ENCODE measurements around the gene PRKAG2. TPM values are rescaled to one million over a fixed set of nuclear protein-coding genes. Genes with fewer than 3 reads are reported as not detected.

The PRKAG2 gene
- total RNA-seq, 1 experiment from 2014 or later, result 73.9 TPM

GRCh38 chr7:151837285-151838042 is 39.5 kb downstream of the PRKAG2 start:
- no peaks in the 10 kb centered on the region for H3K4me1 Mint-ChIP-seq (ENCODE audit: insufficient read depth, unreplicated experiment)
- ChIA-PET CTCF (interaction anchor here (0.7 to 2.2 kb wide), 3 partner anchors 43 to 96 kb away, joined by 3 to 12 read pairs (median 3); no protein-coding TSS in a partner anchor), POLR2A (no interaction called here)
- no peak for DNase-seq (ENCODE audit: unreplicated experiment)
- no peaks in the 10 kb centered on the region for H3K27me3 Mint-ChIP-seq (ENCODE audit: insufficient read depth, unreplicated experiment)
- no peaks in the 10 kb centered on the region for H3K9me3 Mint-ChIP-seq (ENCODE audit: unreplicated experiment)
- H3K36me3 Mint-ChIP-seq (ENCODE audit: insufficient read depth, unreplicated experiment), result no peaks in the 10 kb centered on the region
- BruUV-seq (replicated peaks), result no TSS peak
- TF ChIP-seq, protein P1, sequence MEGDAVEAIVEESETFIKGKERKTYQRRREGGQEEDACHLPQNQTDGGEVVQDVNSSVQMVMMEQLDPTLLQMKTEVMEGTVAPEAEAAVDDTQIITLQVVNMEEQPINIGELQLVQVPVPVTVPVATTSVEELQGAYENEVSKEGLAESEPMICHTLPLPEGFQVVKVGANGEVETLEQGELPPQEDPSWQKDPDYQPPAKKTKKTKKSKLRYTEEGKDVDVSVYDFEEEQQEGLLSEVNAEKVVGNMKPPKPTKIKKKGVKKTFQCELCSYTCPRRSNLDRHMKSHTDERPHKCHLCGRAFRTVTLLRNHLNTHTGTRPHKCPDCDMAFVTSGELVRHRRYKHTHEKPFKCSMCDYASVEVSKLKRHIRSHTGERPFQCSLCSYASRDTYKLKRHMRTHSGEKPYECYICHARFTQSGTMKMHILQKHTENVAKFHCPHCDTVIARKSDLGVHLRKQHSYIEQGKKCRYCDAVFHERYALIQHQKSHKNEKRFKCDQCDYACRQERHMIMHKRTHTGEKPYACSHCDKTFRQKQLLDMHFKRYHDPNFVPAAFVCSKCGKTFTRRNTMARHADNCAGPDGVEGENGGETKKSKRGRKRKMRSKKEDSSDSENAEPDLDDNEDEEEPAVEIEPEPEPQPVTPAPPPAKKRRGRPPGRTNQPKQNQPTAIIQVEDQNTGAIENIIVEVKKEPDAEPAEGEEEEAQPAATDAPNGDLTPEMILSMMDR (IDR thresholded peaks at IDR 0.05; ENCODE audit: unreplicated experiment), result no peak
- H3K27ac Mint-ChIP-seq (ENCODE audit: low read depth, unreplicated experiment), result no peak overlapping the region
- no peak overlapping the region for H3K4me3 Mint-ChIP-seq (ENCODE audit: unreplicated experiment)
- intact Hi-C loops (cut with micrococcal nuclease), result no loop called here

GRCh38 chr7:151836927-151837205 is 40.0 kb downstream of the PRKAG2 start:
- no TSS peak for BruUV-seq (replicated peaks)
- Mint-ChIP-seq H3K4me1 (ENCODE audit: insufficient read depth, unreplicated experiment) (no peaks in the 10 kb centered on the region), H3K9me3 (ENCODE audit: unreplicated experiment) (no peaks in the 10 kb centered on the region), H3K27me3 (ENCODE audit: insufficient read depth, unreplicated experiment) (no peaks in the 10 kb centered on the region), H3K4me3 (ENCODE audit: unreplicated experiment) (no peak overlapping the region), H3K27ac (ENCODE audit: low read depth, unreplicated experiment) (no peak overlapping the region), H3K36me3 (ENCODE audit: insufficient read depth, unreplicated experiment) (no peaks in the 10 kb centered on the region)
- DNase-seq (ENCODE audit: unreplicated experiment), result no peak
- ChIA-PET POLR2A (no interaction called here), CTCF (interaction anchor here (0.7 kb wide), 1 partner anchor 44 kb away, joined by 3 read pairs; no protein-coding TSS in a partner anchor)
- intact Hi-C loops (cut with micrococcal nuclease), result no loop called here
- TF ChIP-seq, protein P1 (IDR thresholded peaks at IDR 0.05; ENCODE audit: unreplicated experiment), result no peak

DNA sequence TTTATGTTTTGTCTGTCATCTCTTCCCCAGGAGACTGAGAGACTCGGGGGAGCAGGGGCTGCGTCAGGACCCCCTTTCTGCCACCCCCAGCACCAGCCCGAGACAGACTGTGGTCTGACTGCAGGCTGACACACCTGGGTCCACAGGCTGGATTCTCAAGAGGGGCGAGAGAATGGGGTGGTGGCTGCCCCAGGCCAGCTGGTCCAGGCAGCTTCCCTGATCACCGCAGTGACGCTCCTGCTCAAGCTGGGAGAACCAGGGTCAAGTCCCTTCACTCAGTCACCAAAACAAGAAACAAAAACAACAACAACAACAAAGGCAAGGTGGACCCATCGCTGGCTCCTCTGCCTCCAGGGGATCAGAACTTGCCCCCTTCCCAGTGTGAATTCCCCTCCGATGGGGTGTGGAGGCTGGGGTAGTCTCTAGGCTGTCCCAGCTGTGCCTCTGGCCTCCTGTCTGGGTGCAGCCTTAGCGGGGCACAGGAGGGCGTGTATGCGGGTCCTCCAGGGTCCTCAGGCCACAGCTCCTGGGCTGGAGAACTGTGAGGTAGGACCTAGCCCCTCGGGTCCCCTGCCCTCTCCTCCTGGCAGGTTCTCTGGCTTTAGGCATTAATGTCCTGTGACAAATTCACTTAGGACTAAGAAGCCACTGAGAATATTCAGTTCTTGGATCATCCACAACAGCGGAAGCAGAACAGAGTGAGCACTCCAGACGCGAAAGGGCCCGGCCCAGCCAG is 40.6 kb downstream of the PRKAG2 start:
- H3K36me3 Mint-ChIP-seq (ENCODE audit: insufficient read depth, unreplicated experiment), result no peaks in the 10 kb centered on the region
- H3K27me3 Mint-ChIP-seq (ENCODE audit: insufficient read depth, unreplicated experiment), result no peaks in the 10 kb centered on the region
- H3K4me3 Mint-ChIP-seq (ENCODE audit: unreplicated experiment), result no peak overlapping the region
- intact Hi-C loops (cut with micrococcal nuclease), result no loop called here
- no peak for DNase-seq (ENCODE audit: unreplicated experiment)
- BruUV-seq (replicated peaks), result no TSS peak
- CTCF ChIA-PET, result interaction anchor here (0.7 kb wide), 1 partner anchor 44 kb away, joined by 3 read pairs; no protein-coding TSS in a partner anchor
- TF ChIP-seq, protein P1 (IDR thresholded peaks at IDR 0.05; ENCODE audit: unreplicated experiment), result no peak
- H3K27ac Mint-ChIP-seq (ENCODE audit: low read depth, unreplicated experiment), result no peak overlapping the region
- POLR2A ChIA-PET, result interaction anchor here (0.7 kb wide), 1 partner anchor 9 kb away, joined by 4 read pairs; no protein-coding TSS in a partner anchor
- H3K9me3 Mint-ChIP-seq (ENCODE audit: unreplicated experiment), result no peaks in the 10 kb centered on the region
- no peaks in the 10 kb centered on the region for H3K4me1 Mint-ChIP-seq (ENCODE audit: insufficient read depth, unreplicated experiment)

DNA sequence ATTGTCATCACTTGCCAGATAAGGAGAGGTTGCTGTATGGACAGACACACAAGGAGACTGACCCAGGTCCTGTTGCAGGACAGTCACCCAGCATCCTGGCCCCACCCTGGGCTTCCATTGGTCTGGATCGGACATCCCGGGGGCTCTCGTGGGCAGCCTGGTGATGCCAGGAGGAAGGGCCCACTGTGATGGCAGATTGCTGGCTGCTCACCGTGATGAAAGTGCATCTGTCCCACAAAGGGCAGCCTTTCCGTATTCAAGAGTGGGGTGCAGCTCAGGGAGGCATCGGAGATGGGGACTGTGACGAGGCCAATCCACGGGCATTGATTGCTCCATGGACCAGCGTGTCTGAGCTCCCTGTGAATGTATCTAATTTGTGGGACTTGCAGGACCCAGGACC is 41.3 kb downstream of the PRKAG2 start:
- Mint-ChIP-seq H3K9me3 (ENCODE audit: unreplicated experiment) (no peaks in the 10 kb centered on the region), H3K27me3 (ENCODE audit: insufficient read depth, unreplicated experiment) (no peaks in the 10 kb centered on the region), H3K27ac (ENCODE audit: low read depth, unreplicated experiment) (no peak overlapping the region), H3K36me3 (ENCODE audit: insufficient read depth, unreplicated experiment) (no peaks in the 10 kb centered on the region), H3K4me1 (ENCODE audit: insufficient read depth, unreplicated experiment) (no peaks in the 10 kb centered on the region), H3K4me3 (ENCODE audit: unreplicated experiment) (no peak overlapping the region)
- TF ChIP-seq, protein P1 (IDR thresholded peaks at IDR 0.05; ENCODE audit: unreplicated experiment), result no peak
- ChIA-PET POLR2A (interaction anchor here (0.7 kb wide), 1 partner anchor 10 kb away, joined by 4 read pairs; no protein-coding TSS in a partner anchor), CTCF (no interaction called here)
- intact Hi-C loops (cut with micrococcal nuclease), result no loop called here
- no TSS peak for BruUV-seq (replicated peaks)
- DNase-seq (ENCODE audit: unreplicated experiment), result no peak
